ENCODE results near the gene UQCC3. TPM values are rescaled to one million over a fixed set of nuclear protein-coding genes. Genes with fewer than 3 reads are reported as not detected.

Gene UQCC3
- total and polyA plus RNA-seq, 8 donors: 6.2 to 9.0 (median 6.6) TPM

DNA sequence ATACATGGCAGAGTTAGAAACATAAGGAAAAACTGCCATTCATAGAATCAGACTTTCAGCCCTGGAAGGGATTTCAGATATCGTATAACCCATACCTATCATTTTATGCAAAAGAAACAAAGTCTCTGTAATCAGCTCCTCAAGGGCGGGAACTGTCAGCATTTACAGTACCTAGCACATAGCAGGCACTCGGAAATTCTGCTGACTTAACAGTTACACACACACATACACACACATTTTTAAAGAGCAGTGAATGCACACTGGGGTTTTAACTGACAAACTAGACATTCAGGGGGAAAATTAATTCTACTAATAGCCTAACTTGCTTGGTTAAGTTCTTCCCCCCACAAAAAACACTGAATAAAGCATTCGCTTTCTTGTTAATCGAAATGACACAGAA is 44.7 kb downstream of the UQCC3 start:
- ATAC-seq: no peak
- Histone ChIP-seq H3K36me3 (peaks cover 9 to 99% of the 10 kb centered on the region in 2 donors), H3K9me3 (no peaks in the 10 kb centered on the region), H3K27me3 (no peaks in the 10 kb centered on the region), H3K4me1 (peaks cover 4 to 13% of the 10 kb centered on the region in 2 donors), H3K27ac (no peak overlapping the region), H3K4me3 (no peak overlapping the region)
- no peak for DNase-seq
- intact Hi-C loops (cut with DNase I): no loop called here
- TF ChIP-seq CTCF (IDR thresholded peaks at IDR 0.05): no peak

DNA sequence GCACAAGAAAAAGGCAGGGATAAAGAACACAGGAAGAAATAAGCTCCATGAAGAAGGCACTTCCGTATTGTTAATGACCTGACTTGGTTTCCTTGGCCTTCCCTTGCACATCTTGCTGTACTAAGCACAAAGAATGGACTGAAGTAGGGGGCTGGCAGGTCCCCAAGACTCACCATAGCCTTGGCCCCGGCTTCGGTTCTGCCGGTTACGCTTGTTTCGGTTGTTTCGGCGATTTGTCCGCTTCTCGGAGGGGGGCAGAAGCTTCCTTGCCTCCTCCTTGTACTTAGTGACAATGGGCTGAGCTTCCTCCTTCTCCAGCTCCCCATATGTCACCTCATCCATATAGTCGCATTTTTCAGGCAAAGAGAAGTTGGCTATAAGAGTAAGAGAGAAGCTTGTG is 45.3 kb downstream of the UQCC3 start:
- no peak for DNase-seq
- Histone ChIP-seq H3K4me1 (peaks cover 4 to 13% of the 10 kb centered on the region in 2 donors), H3K27ac (no peak overlapping the region), H3K27me3 (no peaks in the 10 kb centered on the region), H3K4me3 (no peak overlapping the region), H3K36me3 (peaks cover 11 to 99% of the 10 kb centered on the region in 2 donors), H3K9me3 (no peaks in the 10 kb centered on the region)
- TF ChIP-seq CTCF (IDR thresholded peaks at IDR 0.05): no peak
- intact Hi-C loops (cut with DNase I): no loop called here
- no peak for ATAC-seq

- Histone ChIP-seq H3K9me3 (no peaks in the 10 kb centered on the region), H3K4me3 (no peak overlapping the region), H3K27ac (no peak overlapping the region), H3K4me1 (peaks cover 5 to 15% of the 10 kb centered on the region in 2 donors), H3K36me3 (peaks cover 22 to 97% of the 10 kb centered on the region in 2 donors), H3K27me3 (no peaks in the 10 kb centered on the region)
- TF ChIP-seq CTCF (IDR thresholded peaks at IDR 0.05): no peak
- intact Hi-C loops (cut with DNase I): no loop called here
- peak; percentile 38 for ATAC-seq
- no peak for DNase-seq
Observed at GRCh38 chr11:62719302-62719978, 48.0 kb downstream of the UQCC3 start.

GRCh38 chr11:62721994-62722393 is 50.5 kb downstream of the UQCC3 start:
- ATAC-seq: peak; percentile 25
- no peak for TF ChIP-seq CTCF (IDR thresholded peaks at IDR 0.05)
- H3K4me1 ChIP-seq: peaks cover 15 to 29% of the 10 kb centered on the region in 2 donors
- H3K27me3 ChIP-seq: no peaks in the 10 kb centered on the region
- no peaks in the 10 kb centered on the region for H3K9me3 ChIP-seq
- intact Hi-C loops (cut with DNase I): no loop called here
- H3K4me3 ChIP-seq: no peak overlapping the region
- peaks cover 22 to 72% of the 10 kb centered on the region in 2 donors for H3K36me3 ChIP-seq
- no peak overlapping the region for H3K27ac ChIP-seq
- no peak for DNase-seq

Other genes with a start within 250 kb of the UQCC3 start
- gene AHNAK, start 124.9 kb upstream of the UQCC3 start, total RNA-seq: 100 to 1,000 TPM; 437 to 636 TPM
- 100 to 1,000 TPM; 176 to 256 (median 209) TPM for gene AHNAK, start 124.9 kb upstream of the UQCC3 start, polyA plus RNA-seq (ENCODE audit: insufficient read length in 6 of 6)
- 1,000 to 10,000 TPM in 1 of 2 donors, 100 to 1,000 TPM in 1; 973 to 1,076 TPM for gene EEF1G, start 97.8 kb upstream of the UQCC3 start, total RNA-seq
- gene EEF1G, start 97.8 kb upstream of the UQCC3 start, polyA plus RNA-seq (ENCODE audit: insufficient read length in 6 of 6): 1,000 to 10,000 TPM; 2,175 to 2,492 (median 2,304) TPM
- 10 to 100 TPM; 12.6 to 19.8 TPM for gene TUT1, start 80.2 kb upstream of the UQCC3 start, total RNA-seq
- gene TUT1, start 80.2 kb upstream of the UQCC3 start, polyA plus RNA-seq (ENCODE audit: insufficient read length in 6 of 6): 10 to 100 TPM; 21.9 to 27.8 (median 23.4) TPM
- 10 to 100 TPM; 67.1 to 86.0 TPM for gene MTA2, start 69.8 kb upstream of the UQCC3 start, total RNA-seq
- gene MTA2, start 69.8 kb upstream of the UQCC3 start, polyA plus RNA-seq (ENCODE audit: insufficient read length in 6 of 6): 100 to 1,000 TPM in 2 of 6 donors, 10 to 100 TPM in 4; 90.1 to 110 (median 97.4) TPM
- 10 to 100 TPM; 61.5 to 82.5 TPM for gene EML3, start 58.9 kb upstream of the UQCC3 start, total RNA-seq
- 10 to 100 TPM; 39.3 to 58.5 (median 53.5) TPM for gene EML3, start 58.9 kb upstream of the UQCC3 start, polyA plus RNA-seq (ENCODE audit: insufficient read length in 6 of 6)
- 1 to 10 TPM; 4.3 to 5.2 TPM for gene ROM1, start 58.4 kb upstream of the UQCC3 start, total RNA-seq
- 1 to 10 TPM; 3.4 to 6.5 (median 5.9) TPM for gene ROM1, start 58.4 kb upstream of the UQCC3 start, polyA plus RNA-seq (ENCODE audit: insufficient read length in 6 of 6)
- 10 to 100 TPM; 44.1 to 46.2 TPM for gene B3GAT3, start 49.7 kb upstream of the UQCC3 start, total RNA-seq
- 10 to 100 TPM; 19.0 to 35.6 (median 25.0) TPM for gene B3GAT3, start 49.7 kb upstream of the UQCC3 start, polyA plus RNA-seq (ENCODE audit: insufficient read length in 6 of 6)
- gene GANAB, start 25.1 kb upstream of the UQCC3 start, total RNA-seq: 100 to 1,000 TPM; 270 to 325 TPM
- gene GANAB, start 25.1 kb upstream of the UQCC3 start, polyA plus RNA-seq (ENCODE audit: insufficient read length in 6 of 6): 100 to 1,000 TPM; 287 to 341 (median 312) TPM
- 10 to 100 TPM; 24.2 to 27.1 TPM for gene INTS5, start 18.4 kb upstream of the UQCC3 start, total RNA-seq
- gene INTS5, start 18.4 kb upstream of the UQCC3 start, polyA plus RNA-seq (ENCODE audit: insufficient read length in 6 of 6): 10 to 100 TPM; 12.7 to 18.4 (median 17.5) TPM
- 10 to 100 TPM; 46.2 to 65.5 TPM for gene C11orf98, start 6.5 kb upstream of the UQCC3 start, total RNA-seq
- 10 to 100 TPM; 42.6 to 64.7 (median 51.1) TPM for gene C11orf98, start 6.5 kb upstream of the UQCC3 start, polyA plus RNA-seq (ENCODE audit: insufficient read length in 6 of 6)
- 10 to 100 TPM; 12.8 to 21.8 TPM for gene CSKMT, start 6.4 kb upstream of the UQCC3 start, total RNA-seq
- gene CSKMT, start 6.4 kb upstream of the UQCC3 start, polyA plus RNA-seq (ENCODE audit: insufficient read length in 6 of 6): 1 to 10 TPM; 5.1 to 7.4 (median 6.0) TPM
- gene LBHD1, start 594 bp downstream of the UQCC3 start, total RNA-seq: 1 to 10 TPM; 6.0 to 8.2 TPM
- gene LBHD1, start 594 bp downstream of the UQCC3 start, polyA plus RNA-seq (ENCODE audit: insufficient read length in 6 of 6): 1 to 10 TPM; 4.4 to 9.9 (median 8.2) TPM
- gene UBXN1, start 7.4 kb downstream of the UQCC3 start, total RNA-seq: 10 to 100 TPM; 67.5 to 74.4 TPM
- gene UBXN1, start 7.4 kb downstream of the UQCC3 start, polyA plus RNA-seq (ENCODE audit: insufficient read length in 6 of 6): 100 to 1,000 TPM; 140 to 169 (median 157) TPM
- 1 to 10 TPM in 1 of 2 donors, under 1 TPM in 1; 0.32 to 2.0 TPM for gene LRRN4CL, start 17.9 kb downstream of the UQCC3 start, total RNA-seq
- gene LRRN4CL, start 17.9 kb downstream of the UQCC3 start, polyA plus RNA-seq (ENCODE audit: insufficient read length in 6 of 6): 1 to 10 TPM in 1 of 6 donors, under 1 TPM in 5; 0.32 to 1.2 (median 0.69) TPM
- gene BSCL2, start 35.8 kb downstream of the UQCC3 start, total RNA-seq: 100 to 1,000 TPM in 1 of 2 donors, 10 to 100 TPM in 1; 77.8 to 109 TPM
- gene BSCL2, start 35.8 kb downstream of the UQCC3 start, polyA plus RNA-seq (ENCODE audit: insufficient read length in 6 of 6): 10 to 100 TPM; 39.9 to 51.9 (median 46.3) TPM
- gene GNG3, start 36.0 kb downstream of the UQCC3 start, total RNA-seq: under 1 TPM in 1 of 2 donors, not detected in 1; 0.42 TPM
- gene GNG3, start 36.0 kb downstream of the UQCC3 start, polyA plus RNA-seq (ENCODE audit: insufficient read length in 6 of 6): 1 to 10 TPM; 1.5 to 1.9 (median 1.6) TPM
- gene HNRNPUL2, start 55.8 kb downstream of the UQCC3 start, total RNA-seq: 10 to 100 TPM; 31.8 to 43.2 TPM
- gene HNRNPUL2, start 55.8 kb downstream of the UQCC3 start, polyA plus RNA-seq (ENCODE audit: insufficient read length in 6 of 6): 10 to 100 TPM; 79.9 to 95.4 (median 91.2) TPM
- gene TTC9C, start 56.8 kb downstream of the UQCC3 start, total RNA-seq: 10 to 100 TPM; 32.2 to 33.0 TPM
- 10 to 100 TPM; 36.9 to 43.4 (median 39.8) TPM for gene TTC9C, start 56.8 kb downstream of the UQCC3 start, polyA plus RNA-seq (ENCODE audit: insufficient read length in 6 of 6)
- gene ZBTB3, start 82.5 kb downstream of the UQCC3 start, total RNA-seq: 10 to 100 TPM; 11.2 TPM
- gene ZBTB3, start 82.5 kb downstream of the UQCC3 start, polyA plus RNA-seq (ENCODE audit: insufficient read length in 6 of 6): 1 to 10 TPM; 7.3 to 9.6 (median 8.3) TPM
- gene POLR2G, start 89.9 kb downstream of the UQCC3 start, total RNA-seq: 10 to 100 TPM; 64.9 to 70.3 TPM
- 100 to 1,000 TPM; 135 to 159 (median 148) TPM for gene POLR2G, start 89.9 kb downstream of the UQCC3 start, polyA plus RNA-seq (ENCODE audit: insufficient read length in 6 of 6)
- gene TAF6L, start 99.7 kb downstream of the UQCC3 start, total RNA-seq: 10 to 100 TPM; 14.5 to 24.9 TPM
- gene TAF6L, start 99.7 kb downstream of the UQCC3 start, polyA plus RNA-seq (ENCODE audit: insufficient read length in 6 of 6): 10 to 100 TPM; 26.6 to 35.2 (median 30.3) TPM
- 10 to 100 TPM; 52.7 to 58.7 TPM for gene TMEM179B, start 115.7 kb downstream of the UQCC3 start, total RNA-seq
- gene TMEM179B, start 115.7 kb downstream of the UQCC3 start, polyA plus RNA-seq (ENCODE audit: insufficient read length in 6 of 6): 10 to 100 TPM; 43.9 to 56.7 (median 49.8) TPM
- gene TMEM223, start 120.3 kb downstream of the UQCC3 start, total RNA-seq: 10 to 100 TPM; 15.7 to 16.2 TPM
- gene TMEM223, start 120.3 kb downstream of the UQCC3 start, polyA plus RNA-seq (ENCODE audit: insufficient read length in 6 of 6): 10 to 100 TPM; 19.6 to 26.4 (median 20.7) TPM
- gene NXF1, start 133.8 kb downstream of the UQCC3 start, total RNA-seq: 10 to 100 TPM; 67.8 to 73.0 TPM
- gene NXF1, start 133.8 kb downstream of the UQCC3 start, polyA plus RNA-seq (ENCODE audit: insufficient read length in 6 of 6): 100 to 1,000 TPM; 118 to 157 (median 134) TPM
- 10 to 100 TPM; 38.9 to 40.5 TPM for gene STX5, start 160.4 kb downstream of the UQCC3 start, total RNA-seq
- gene STX5, start 160.4 kb downstream of the UQCC3 start, polyA plus RNA-seq (ENCODE audit: insufficient read length in 6 of 6): 10 to 100 TPM; 49.5 to 55.7 (median 51.2) TPM
- not detected for gene TEX54, start 161.2 kb downstream of the UQCC3 start, total RNA-seq
- gene TEX54, start 161.2 kb downstream of the UQCC3 start, polyA plus RNA-seq (ENCODE audit: insufficient read length in 6 of 6): under 1 TPM in 2 of 6 donors, not detected in 4; 0.36 to 0.69 TPM
- 10 to 100 TPM; 24.6 to 45.4 TPM for gene WDR74, start 167.9 kb downstream of the UQCC3 start, total RNA-seq
- 10 to 100 TPM; 36.1 to 54.0 (median 43.3) TPM for gene WDR74, start 167.9 kb downstream of the UQCC3 start, polyA plus RNA-seq (ENCODE audit: insufficient read length in 6 of 6)
- 100 to 1,000 TPM; 131 to 228 TPM for gene SLC3A2, start 209.2 kb downstream of the UQCC3 start, total RNA-seq
- 100 to 1,000 TPM; 161 to 223 (median 180) TPM for gene SLC3A2, start 209.2 kb downstream of the UQCC3 start, polyA plus RNA-seq (ENCODE audit: insufficient read length in 6 of 6)
- gene CHRM1, start 249.7 kb downstream of the UQCC3 start, total RNA-seq: 1 to 10 TPM; 1.2 to 2.3 TPM
- under 1 TPM; 0.34 to 0.71 (median 0.52) TPM for gene CHRM1, start 249.7 kb downstream of the UQCC3 start, polyA plus RNA-seq (ENCODE audit: insufficient read length in 6 of 6)

Data from left lung (tissue), 10 donors.